Stimulated activated naive B cell treated with anti-CD40 and anti-IgM and Interleukin-4, amounts not matched to agents 10 μg/mL and 1 μg/mL and 100 μg/mL, for 72 hours (primary cell): ENCODE results near the gene TRIM77.
"Not testable (repeated sequence)": the region's sequence is repeated elsewhere in the genome, so short reads cannot be mapped to it uniquely, and the experiment has no call there.

Source experiments
- ATAC-seq, 2 donors: fragments of 150-1000 bp; cut with Tn5 transposase; replicated peaks; 2 replicates each; pipeline ENCODE4 v1.10.0; 2021; ENCODE audit warnings: moderate library complexity in 1 of 2
- DNase-seq: peaks from one replicate; pipeline ENCODE4 v3.0.0; 2021
- H3K27ac Mint-ChIP-seq: one replicate; pipeline ENCODE4 v1.8.0; 2022; ENCODE audit warnings: mild to moderate bottlenecking, mixed read lengths
- H3K27me3 Mint-ChIP-seq, 2 donors: one replicate each; pipeline ENCODE4 v1.8.0; 2022; ENCODE audit warnings: mixed read lengths in 2 of 2
- H3K36me3 Mint-ChIP-seq, 2 donors: one replicate each; pipeline ENCODE4 v1.8.0; 2022; ENCODE audit warnings: mixed read lengths in 2 of 2, mild to moderate bottlenecking in 1 of 2
- H3K4me1 Mint-ChIP-seq, 2 donors: one replicate each; pipeline ENCODE4 v1.8.0; 2022; ENCODE audit warnings: mixed read lengths in 2 of 2, mild to moderate bottlenecking in 1 of 2
- H3K4me3 Mint-ChIP-seq, 2 donors: one replicate each; pipeline ENCODE4 v1.8.0; 2022; ENCODE audit warnings: mild to moderate bottlenecking in 2 of 2, mixed read lengths in 2 of 2, moderate library complexity in 1 of 2
- H3K9me3 Mint-ChIP-seq, 2 donors: one replicate each; pipeline ENCODE4 v1.8.0; 2022; ENCODE audit warnings: mixed read lengths in 2 of 2, mild to moderate bottlenecking in 1 of 2

TRIM77 gene

GRCh38 chr11:89709999-89710398 lies at the start of gene TRIM77:
Gene TRIM77, plus strand, starts transcription at chr11:89710299. Its CDS starts 0 bp downstream, at chr11:89710299.
- not testable (repeated sequence) for DNase-seq, H3K36me3 Mint-ChIP-seq, ATAC-seq, H3K4me1 Mint-ChIP-seq, H3K4me3 Mint-ChIP-seq, H3K27me3 Mint-ChIP-seq, H3K27ac Mint-ChIP-seq
- peaks cover 8 to 13% of the 10 kb centered on the region in 2 donors for H3K9me3 Mint-ChIP-seq

GRCh38 chr11:89667001-89667400 lies 43.1 kb upstream of the TRIM77 start:
- H3K36me3 Mint-ChIP-seq = no peaks in the 10 kb centered on the region
- H3K27ac Mint-ChIP-seq = no peak overlapping the region
- ATAC-seq (no peak), DNase-seq (no peak)
- H3K9me3 Mint-ChIP-seq = no peaks in the 10 kb centered on the region
- no peak overlapping the region for H3K4me3 Mint-ChIP-seq
- H3K27me3 Mint-ChIP-seq = no peaks in the 10 kb centered on the region
- H3K4me1 Mint-ChIP-seq = no peaks in the 10 kb centered on the region

GRCh38 chr11:89668158-89668557 lies 41.9 kb upstream of the TRIM77 start:
- H3K36me3 Mint-ChIP-seq, H3K4me3 Mint-ChIP-seq, H3K4me1 Mint-ChIP-seq, H3K27ac Mint-ChIP-seq, ATAC-seq, H3K9me3 Mint-ChIP-seq, H3K27me3 Mint-ChIP-seq, DNase-seq: not testable (repeated sequence)

- not testable (repeated sequence) for H3K4me1 Mint-ChIP-seq, H3K4me3 Mint-ChIP-seq, H3K36me3 Mint-ChIP-seq, ATAC-seq, DNase-seq, H3K9me3 Mint-ChIP-seq, H3K27ac Mint-ChIP-seq, H3K27me3 Mint-ChIP-seq
Measured at GRCh38 chr11:89669586-89669985, 40.5 kb upstream of the TRIM77 start.

GRCh38 chr11:89669993-89670669 lies 40.0 kb upstream of the TRIM77 start:
- H3K27ac Mint-ChIP-seq = not testable (repeated sequence)

GRCh38 chr11:89672547-89672946 lies 37.6 kb upstream of the TRIM77 start:
- DNase-seq, H3K4me3 Mint-ChIP-seq, H3K36me3 Mint-ChIP-seq, ATAC-seq, H3K4me1 Mint-ChIP-seq, H3K27ac Mint-ChIP-seq, H3K27me3 Mint-ChIP-seq, H3K9me3 Mint-ChIP-seq: not testable (repeated sequence)

More at GRCh38 chr11:89669993-89670669, 40.0 kb upstream of the TRIM77 start:
- not testable (repeated sequence) for H3K4me3 Mint-ChIP-seq, DNase-seq, H3K27me3 Mint-ChIP-seq, H3K4me1 Mint-ChIP-seq, H3K9me3 Mint-ChIP-seq, H3K36me3 Mint-ChIP-seq, ATAC-seq

GRCh38 chr11:89673380-89673779 lies 36.7 kb upstream of the TRIM77 start:
- H3K36me3 Mint-ChIP-seq, H3K4me3 Mint-ChIP-seq, H3K27me3 Mint-ChIP-seq, H3K9me3 Mint-ChIP-seq, ATAC-seq, H3K4me1 Mint-ChIP-seq, DNase-seq, H3K27ac Mint-ChIP-seq: not testable (repeated sequence)

- not testable (repeated sequence) for H3K9me3 Mint-ChIP-seq, H3K4me3 Mint-ChIP-seq, H3K36me3 Mint-ChIP-seq, H3K27me3 Mint-ChIP-seq, ATAC-seq, DNase-seq, H3K4me1 Mint-ChIP-seq, H3K27ac Mint-ChIP-seq
Measured at GRCh38 chr11:89675383-89675782, 34.7 kb upstream of the TRIM77 start.

GRCh38 chr11:89675948-89676347 lies 34.2 kb upstream of the TRIM77 start:
- DNase-seq, H3K27ac Mint-ChIP-seq, ATAC-seq, H3K4me3 Mint-ChIP-seq, H3K9me3 Mint-ChIP-seq, H3K27me3 Mint-ChIP-seq, H3K36me3 Mint-ChIP-seq, H3K4me1 Mint-ChIP-seq: not testable (repeated sequence)

GRCh38 chr11:89707080-89707479 lies 3.0 kb upstream of the TRIM77 start:
- H3K27ac Mint-ChIP-seq, H3K4me1 Mint-ChIP-seq, DNase-seq, ATAC-seq, H3K4me3 Mint-ChIP-seq, H3K27me3 Mint-ChIP-seq, H3K36me3 Mint-ChIP-seq: not testable (repeated sequence)
- peaks cover 4 to 12% of the 10 kb centered on the region in 2 donors for H3K9me3 Mint-ChIP-seq

GRCh38 chr11:89724866-89725498 lies 14.9 kb downstream of the TRIM77 start:
- not testable (repeated sequence) for H3K27me3 Mint-ChIP-seq, DNase-seq, H3K4me3 Mint-ChIP-seq, H3K9me3 Mint-ChIP-seq, H3K4me1 Mint-ChIP-seq, H3K36me3 Mint-ChIP-seq, ATAC-seq, H3K27ac Mint-ChIP-seq

GRCh38 chr11:89730215-89730614 lies 20.1 kb downstream of the TRIM77 start:
- not testable (repeated sequence) for H3K27me3 Mint-ChIP-seq, DNase-seq, H3K27ac Mint-ChIP-seq, H3K4me1 Mint-ChIP-seq, ATAC-seq, H3K9me3 Mint-ChIP-seq, H3K4me3 Mint-ChIP-seq, H3K36me3 Mint-ChIP-seq

- Mint-ChIP-seq H3K4me3 (no peak overlapping the region), H3K27me3 (no peaks in the 10 kb centered on the region), H3K36me3 (no peaks in the 10 kb centered on the region), H3K4me1 (no peaks in the 10 kb centered on the region), H3K9me3 (peaks cover 0 to 4% of the 10 kb centered on the region in 2 donors), H3K27ac (no peak overlapping the region)
- DNase-seq = no peak
- ATAC-seq = no peak
Measured at GRCh38 chr11:89736566-89736965, 26.5 kb downstream of the TRIM77 start.

- ATAC-seq = no peak
- Mint-ChIP-seq H3K4me1 (no peaks in the 10 kb centered on the region), H3K27ac (no peak overlapping the region), H3K36me3 (no peaks in the 10 kb centered on the region), H3K4me3 (no peak overlapping the region), H3K27me3 (no peaks in the 10 kb centered on the region), H3K9me3 (peaks cover 0 to 4% of the 10 kb centered on the region in 2 donors)
- no peak for DNase-seq
Measured at GRCh38 chr11:89737116-89737515, 27.0 kb downstream of the TRIM77 start.

- H3K4me3 Mint-ChIP-seq, H3K9me3 Mint-ChIP-seq, H3K4me1 Mint-ChIP-seq, DNase-seq, ATAC-seq, H3K36me3 Mint-ChIP-seq, H3K27me3 Mint-ChIP-seq, H3K27ac Mint-ChIP-seq: not testable (repeated sequence)
Measured at GRCh38 chr11:89741406-89741805, 31.3 kb downstream of the TRIM77 start.
